ENCODE data around the gene LRRC4C. TPM values are rescaled to one million over a fixed set of nuclear protein-coding genes. Genes with fewer than 3 reads are reported as not detected.

The LRRC4C gene
- total RNA-seq, 6 donors from 2014 or later, result 0.37 to 1.2 (median 1.0) TPM; not detected in 2

DNA sequence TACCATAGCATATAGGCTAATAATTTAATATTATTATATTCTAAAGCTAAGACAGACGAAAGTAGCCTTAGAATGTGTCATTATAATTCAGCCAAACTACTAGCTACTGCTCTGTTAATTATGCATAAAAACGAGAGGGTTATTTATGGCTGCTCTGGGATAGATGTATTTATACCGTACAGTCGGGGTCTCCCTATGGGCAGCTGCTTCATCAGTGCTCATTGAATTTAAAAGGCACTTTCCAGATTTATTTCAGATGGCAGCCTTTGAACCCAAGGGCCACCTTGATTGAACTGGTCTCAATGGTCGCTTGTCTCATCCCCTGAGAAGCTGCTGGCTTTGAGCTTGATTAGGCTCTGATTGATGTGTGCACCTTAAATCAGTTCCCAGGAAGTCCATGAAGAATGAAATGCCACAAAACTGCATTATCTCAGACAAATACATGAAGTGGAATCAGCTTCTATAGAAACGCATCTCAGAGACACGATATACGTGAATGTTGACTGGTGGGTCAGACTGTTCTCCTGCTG lies 377.6 kb downstream of the LRRC4C start:
- no peaks in the 10 kb centered on the region for H3K27me3 ChIP-seq
- H3K36me3 ChIP-seq, result no peaks in the 10 kb centered on the region
- no peak for ATAC-seq (ENCODE audit: low FRiP score in 2 of 2)
- no peaks in the 10 kb centered on the region for H3K9me3 ChIP-seq
- DNase-seq, result no peak
- 85 to 88% methylated on average over 8 of the region's 8 CpGs for WGBS, 2 donors
- no peak overlapping the region for H3K4me3 ChIP-seq
- TF ChIP-seq POLR2A (IDR thresholded peaks at IDR 0.05) (no peak), POLR2AphosphoS5 (IDR thresholded peaks at IDR 0.05) (no peak), EP300 (IDR thresholded peaks at IDR 0.05) (no peak)
- TF ChIP-seq, protein P1, sequence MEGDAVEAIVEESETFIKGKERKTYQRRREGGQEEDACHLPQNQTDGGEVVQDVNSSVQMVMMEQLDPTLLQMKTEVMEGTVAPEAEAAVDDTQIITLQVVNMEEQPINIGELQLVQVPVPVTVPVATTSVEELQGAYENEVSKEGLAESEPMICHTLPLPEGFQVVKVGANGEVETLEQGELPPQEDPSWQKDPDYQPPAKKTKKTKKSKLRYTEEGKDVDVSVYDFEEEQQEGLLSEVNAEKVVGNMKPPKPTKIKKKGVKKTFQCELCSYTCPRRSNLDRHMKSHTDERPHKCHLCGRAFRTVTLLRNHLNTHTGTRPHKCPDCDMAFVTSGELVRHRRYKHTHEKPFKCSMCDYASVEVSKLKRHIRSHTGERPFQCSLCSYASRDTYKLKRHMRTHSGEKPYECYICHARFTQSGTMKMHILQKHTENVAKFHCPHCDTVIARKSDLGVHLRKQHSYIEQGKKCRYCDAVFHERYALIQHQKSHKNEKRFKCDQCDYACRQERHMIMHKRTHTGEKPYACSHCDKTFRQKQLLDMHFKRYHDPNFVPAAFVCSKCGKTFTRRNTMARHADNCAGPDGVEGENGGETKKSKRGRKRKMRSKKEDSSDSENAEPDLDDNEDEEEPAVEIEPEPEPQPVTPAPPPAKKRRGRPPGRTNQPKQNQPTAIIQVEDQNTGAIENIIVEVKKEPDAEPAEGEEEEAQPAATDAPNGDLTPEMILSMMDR (IDR thresholded peaks at IDR 0.05), result no peak
- H3K27ac ChIP-seq, result no peak overlapping the region
- H3K4me1 ChIP-seq, result no peaks in the 10 kb centered on the region

DNA sequence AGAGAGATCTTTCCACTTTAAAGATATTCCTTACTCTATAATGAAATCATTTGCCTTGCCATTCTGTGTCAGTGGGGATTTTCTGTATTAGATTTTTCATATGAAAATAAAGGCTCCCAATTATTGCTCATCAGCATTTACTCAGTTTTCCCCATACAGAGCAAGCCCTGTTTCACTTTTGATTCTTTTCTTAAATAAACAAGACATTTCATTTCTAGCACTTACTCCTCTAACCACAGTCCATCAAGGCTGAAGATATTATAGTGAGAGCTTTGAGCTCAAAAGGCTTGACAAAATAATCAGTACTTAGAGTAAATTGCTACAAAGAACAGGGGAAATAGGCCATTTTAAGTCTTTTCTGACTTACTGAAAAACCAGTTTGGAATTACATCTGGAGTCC lies 385.1 kb downstream of the LRRC4C start:
- H3K9me3 ChIP-seq, result peaks cover 0 to 2% (median 0%) of the 10 kb centered on the region in 4 donors
- H3K27me3 ChIP-seq, result no peaks in the 10 kb centered on the region
- no peaks in the 10 kb centered on the region for H3K4me1 ChIP-seq
- TF ChIP-seq POLR2AphosphoS5 (IDR thresholded peaks at IDR 0.05) (no peak), POLR2A (IDR thresholded peaks at IDR 0.05) (no peak), EP300 (IDR thresholded peaks at IDR 0.05) (no peak)
- TF ChIP-seq, protein P1 (IDR thresholded peaks at IDR 0.05), result no peak
- H3K27ac ChIP-seq, result no peak overlapping the region
- ATAC-seq (ENCODE audit: low FRiP score in 2 of 2), result no peak
- H3K36me3 ChIP-seq, result no peaks in the 10 kb centered on the region
- H3K4me3 ChIP-seq, result no peak overlapping the region
- no peak for DNase-seq

DNA sequence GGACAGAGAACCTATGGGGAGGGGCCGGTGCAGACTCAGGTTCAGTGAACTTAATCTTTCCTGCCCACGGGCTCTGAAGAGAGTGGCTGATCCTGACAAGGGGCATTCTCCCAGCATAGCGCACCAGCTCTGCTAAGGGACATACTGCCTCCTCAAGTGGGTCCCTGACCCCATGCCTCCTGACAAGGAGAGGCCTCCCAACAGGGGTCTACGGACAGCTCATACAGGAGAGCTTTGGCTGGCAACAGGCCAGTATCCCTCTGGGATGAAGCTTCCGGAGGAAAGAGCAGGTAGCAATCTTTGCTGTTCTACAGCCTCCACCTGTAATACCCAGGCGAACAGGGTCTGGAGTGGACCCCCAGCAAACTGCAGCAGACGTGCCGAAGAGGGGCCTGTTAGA lies 394.0 kb downstream of the LRRC4C start:
- no peaks in the 10 kb centered on the region for H3K27me3 ChIP-seq
- H3K4me1 ChIP-seq, result no peaks in the 10 kb centered on the region
- no peak for TF ChIP-seq POLR2AphosphoS5 (IDR thresholded peaks at IDR 0.05)
- no peak for TF ChIP-seq POLR2A (IDR thresholded peaks at IDR 0.05)
- no peak for TF ChIP-seq EP300 (IDR thresholded peaks at IDR 0.05)
- TF ChIP-seq, protein P1 (IDR thresholded peaks at IDR 0.05), result no peak
- H3K4me3 ChIP-seq, result no peak overlapping the region
- H3K9me3 ChIP-seq, result peaks cover 0 to 3% (median 0%) of the 10 kb centered on the region in 4 donors
- ATAC-seq (ENCODE audit: low FRiP score in 2 of 2) (no peak), DNase-seq (no peak)
- H3K27ac ChIP-seq, result no peak overlapping the region
- 75 to 88% methylated on average over 8 of the region's 8 CpGs for WGBS, 2 donors
- no peaks in the 10 kb centered on the region for H3K36me3 ChIP-seq

DNA sequence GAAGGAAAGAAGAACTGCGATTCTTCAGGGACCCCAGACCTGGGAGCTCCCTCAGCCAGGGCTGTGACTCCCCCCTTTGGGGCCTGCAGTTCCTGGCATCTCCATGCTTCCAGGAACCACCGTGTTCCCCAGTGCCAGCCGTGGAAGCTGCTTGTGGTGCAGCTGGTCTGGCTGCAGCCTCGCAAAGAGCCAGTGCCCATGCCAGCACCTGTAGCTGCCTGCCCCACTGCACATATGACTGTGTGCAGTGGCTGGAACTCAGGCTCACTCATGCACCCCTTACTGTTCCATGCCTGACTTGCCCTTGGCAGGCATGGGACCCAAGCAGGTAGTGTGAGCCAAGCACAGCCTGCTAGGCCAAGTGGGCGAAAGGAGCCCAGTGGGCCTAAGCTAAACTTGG lies 401.3 kb downstream of the LRRC4C start:
- Histone ChIP-seq H3K27ac (no peak overlapping the region), H3K27me3 (no peaks in the 10 kb centered on the region), H3K4me1 (no peaks in the 10 kb centered on the region), H3K9me3 (peaks cover 0 to 3% (median 0%) of the 10 kb centered on the region in 4 donors), H3K36me3 (no peaks in the 10 kb centered on the region), H3K4me3 (no peak overlapping the region)
- peak in 1 of 2 donors; percentile 17 for DNase-seq
- no peak for TF ChIP-seq POLR2AphosphoS5 (IDR thresholded peaks at IDR 0.05)
- TF ChIP-seq, protein P1 (IDR thresholded peaks at IDR 0.05), result no peak
- TF ChIP-seq EP300 (IDR thresholded peaks at IDR 0.05), result no peak
- no peak for TF ChIP-seq POLR2A (IDR thresholded peaks at IDR 0.05)
- WGBS, 2 donors, result 88 to 100% methylated on average over 2 to 5 of the region's 5 CpGs
- ATAC-seq (ENCODE audit: low FRiP score in 2 of 2), result peak; percentile 6 to 22

DNA sequence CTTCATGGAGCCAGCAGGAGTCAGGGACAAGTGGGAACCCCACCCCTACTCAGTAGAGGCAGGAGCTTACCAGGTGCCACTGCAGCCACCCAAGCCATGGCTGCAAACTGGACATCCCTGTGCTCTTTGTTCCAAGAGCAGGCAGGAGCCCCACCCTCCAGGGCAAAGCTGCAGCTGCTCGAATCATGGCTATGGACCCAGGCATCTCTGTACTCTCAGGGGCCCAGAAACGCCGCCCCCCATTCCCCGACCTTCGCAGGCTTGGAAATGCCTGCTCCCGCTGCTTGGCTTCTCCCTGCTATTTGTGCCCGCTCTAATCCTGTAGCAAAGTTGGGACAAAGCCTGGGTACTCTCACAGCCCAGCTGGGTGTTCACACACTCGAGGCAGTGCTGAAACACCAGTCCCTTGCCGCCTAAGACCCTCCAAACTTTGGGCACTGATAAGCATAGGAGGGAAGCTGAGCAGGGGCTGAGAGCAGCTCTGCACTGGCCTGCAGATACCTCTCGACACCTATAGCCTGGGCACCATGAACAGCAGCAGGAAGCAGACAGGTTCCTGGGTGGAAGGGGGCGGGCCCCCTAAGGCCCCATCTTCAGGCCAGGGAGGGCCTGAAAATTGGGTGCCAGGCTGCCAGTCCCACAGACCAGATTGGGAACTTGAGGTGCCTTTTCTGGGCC lies 402.4 kb downstream of the LRRC4C start:
- no peak overlapping the region for H3K27ac ChIP-seq
- peaks cover 0 to 3% (median 0%) of the 10 kb centered on the region in 4 donors for H3K9me3 ChIP-seq
- ATAC-seq (ENCODE audit: low FRiP score in 2 of 2) (peak; percentile 16 to 43), DNase-seq (peak in 1 of 2 donors; percentile 48)
- H3K4me1 ChIP-seq, result no peaks in the 10 kb centered on the region
- H3K36me3 ChIP-seq, result no peaks in the 10 kb centered on the region
- no peaks in the 10 kb centered on the region for H3K27me3 ChIP-seq
- H3K4me3 ChIP-seq, result no peak overlapping the region
- no peak for TF ChIP-seq POLR2AphosphoS5 (IDR thresholded peaks at IDR 0.05)
- TF ChIP-seq, protein P1 (IDR thresholded peaks at IDR 0.05), result no peak
- TF ChIP-seq EP300 (IDR thresholded peaks at IDR 0.05), result no peak
- TF ChIP-seq POLR2A (IDR thresholded peaks at IDR 0.05), result no peak
- 85 to 92% methylated on average over 5 to 8 of the region's 11 CpGs for WGBS, 2 donors
